ENCODE results near the gene DAPK1. TPM values are rescaled to one million over a fixed set of nuclear protein-coding genes. Genes with fewer than 3 reads are reported as not detected.
"Not testable (repeated sequence)": the region's sequence is repeated elsewhere in the genome, so short reads cannot be mapped to it uniquely, and the experiment has no call there.

The DAPK1 gene
- total RNA-seq, 2 donors from 2014 or later, result 28.9 to 37.8 TPM

GRCh38 chr9:87546704-87547103 is 49.0 kb downstream of the DAPK1 start:
- H3K9me3 Mint-ChIP-seq, result peaks cover 0 to 3% of the 10 kb centered on the region in 2 donors
- no peak overlapping the region for H3K27ac Mint-ChIP-seq
- H3K4me1 Mint-ChIP-seq (ENCODE audit: low read depth), result peaks cover 5% of the 10 kb centered on the region
- peaks cover 3 to 6% of the 10 kb centered on the region in 2 donors for H3K36me3 Mint-ChIP-seq (ENCODE audit: insufficient read depth in 2 of 2)
- no peak overlapping the region for H3K4me3 Mint-ChIP-seq
- peaks cover 16% of the 10 kb centered on the region for H3K27me3 Mint-ChIP-seq (ENCODE audit: low read depth)
- ATAC-seq (replicated peaks in 1 of 2) (no peak), DNase-seq (no peak)

- DNase-seq (no peak), ATAC-seq (replicated peaks in 1 of 2) (no peak)
- Mint-ChIP-seq H3K27me3 (ENCODE audit: low read depth) (peaks cover 16% of the 10 kb centered on the region), H3K4me3 (no peak overlapping the region), H3K36me3 (ENCODE audit: insufficient read depth in 2 of 2) (peaks cover 3 to 6% of the 10 kb centered on the region in 2 donors), H3K27ac (no peak overlapping the region), H3K4me1 (ENCODE audit: low read depth) (peaks cover 5% of the 10 kb centered on the region), H3K9me3 (peaks cover 0 to 3% of the 10 kb centered on the region in 2 donors)
These were observed 50.0 kb downstream of the DAPK1 start for GRCh38 chr9:87547671-87548081.

GRCh38 chr9:87548159-87548558 is 50.5 kb downstream of the DAPK1 start:
- peaks cover 0 to 3% of the 10 kb centered on the region in 2 donors for H3K9me3 Mint-ChIP-seq
- H3K4me3 Mint-ChIP-seq, result no peak overlapping the region

GRCh38 chr9:87549088-87549487 is 51.4 kb downstream of the DAPK1 start:
- not testable (repeated sequence) for DNase-seq; ATAC-seq (replicated peaks in 1 of 2); H3K36me3 Mint-ChIP-seq (ENCODE audit: insufficient read depth in 2 of 2); H3K4me1 Mint-ChIP-seq (ENCODE audit: low read depth); H3K4me3 Mint-ChIP-seq; H3K9me3 Mint-ChIP-seq; H3K27ac Mint-ChIP-seq
- H3K27me3 Mint-ChIP-seq (ENCODE audit: low read depth), result peaks cover 16% of the 10 kb centered on the region

More at GRCh38 chr9:87548159-87548558, 50.5 kb downstream of the DAPK1 start:
- peaks cover 5% of the 10 kb centered on the region for H3K4me1 Mint-ChIP-seq (ENCODE audit: low read depth)
- DNase-seq (no peak), ATAC-seq (replicated peaks in 1 of 2) (no peak)
- H3K36me3 Mint-ChIP-seq (ENCODE audit: insufficient read depth in 2 of 2), result peaks cover 3 to 6% of the 10 kb centered on the region in 2 donors
- no peak overlapping the region for H3K27ac Mint-ChIP-seq
- peaks cover 16% of the 10 kb centered on the region for H3K27me3 Mint-ChIP-seq (ENCODE audit: low read depth)

GRCh38 chr9:87549791-87550190 is 52.1 kb downstream of the DAPK1 start:
- ATAC-seq (replicated peaks in 1 of 2) (no peak), DNase-seq (no peak)
- Mint-ChIP-seq H3K9me3 (peaks cover 0 to 3% of the 10 kb centered on the region in 2 donors), H3K36me3 (ENCODE audit: insufficient read depth in 2 of 2) (peaks cover 3 to 6% of the 10 kb centered on the region in 2 donors), H3K4me3 (no peak overlapping the region), H3K27ac (no peak overlapping the region), H3K4me1 (ENCODE audit: low read depth) (peaks cover 5% of the 10 kb centered on the region), H3K27me3 (ENCODE audit: low read depth) (peaks cover 16% of the 10 kb centered on the region)

- peaks cover 16% of the 10 kb centered on the region for H3K27me3 Mint-ChIP-seq (ENCODE audit: low read depth)
- peaks cover 3 to 6% of the 10 kb centered on the region in 2 donors for H3K36me3 Mint-ChIP-seq (ENCODE audit: insufficient read depth in 2 of 2)
- H3K4me3 Mint-ChIP-seq, result no peak overlapping the region
- DNase-seq (no peak), ATAC-seq (replicated peaks in 1 of 2) (no peak)
- no peak overlapping the region for H3K27ac Mint-ChIP-seq
- peaks cover 5% of the 10 kb centered on the region for H3K4me1 Mint-ChIP-seq (ENCODE audit: low read depth)
- H3K9me3 Mint-ChIP-seq, result peaks cover 0 to 3% of the 10 kb centered on the region in 2 donors
These were observed 52.7 kb downstream of the DAPK1 start for GRCh38 chr9:87550253-87550954.

DNA sequence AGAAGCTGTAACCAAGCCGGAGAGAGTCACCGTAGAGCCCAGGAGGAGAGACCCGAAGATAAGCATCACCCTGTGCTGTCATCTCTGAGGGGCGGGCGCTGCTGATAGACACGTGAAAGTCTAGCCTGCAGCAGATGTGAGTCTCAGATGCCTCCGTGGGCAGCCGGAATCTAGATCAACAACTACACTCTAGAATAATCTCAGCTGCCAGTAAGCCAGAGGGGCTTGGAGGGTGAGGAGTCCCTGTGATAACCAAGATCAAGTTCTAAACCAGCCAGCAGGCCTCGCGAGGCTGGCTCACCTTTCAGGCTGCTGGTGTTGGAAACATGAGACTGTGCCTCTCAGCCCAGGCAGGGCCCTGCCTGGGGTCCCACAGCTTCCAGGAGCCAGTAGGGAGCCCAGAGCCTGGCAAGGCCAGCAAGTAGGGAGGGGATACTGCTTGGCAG is 54.1 kb downstream of the DAPK1 start:
- Mint-ChIP-seq H3K27ac (no peak overlapping the region), H3K36me3 (ENCODE audit: insufficient read depth in 2 of 2) (peaks cover 3 to 6% of the 10 kb centered on the region in 2 donors), H3K4me1 (ENCODE audit: low read depth) (no peaks in the 10 kb centered on the region), H3K4me3 (no peak overlapping the region), H3K27me3 (ENCODE audit: low read depth) (peaks cover 26% of the 10 kb centered on the region), H3K9me3 (peaks cover 0 to 3% of the 10 kb centered on the region in 2 donors)
- peak in 1 of 2 donors; percentile 21 for ATAC-seq (replicated peaks in 1 of 2)
- DNase-seq, result no peak

DNA sequence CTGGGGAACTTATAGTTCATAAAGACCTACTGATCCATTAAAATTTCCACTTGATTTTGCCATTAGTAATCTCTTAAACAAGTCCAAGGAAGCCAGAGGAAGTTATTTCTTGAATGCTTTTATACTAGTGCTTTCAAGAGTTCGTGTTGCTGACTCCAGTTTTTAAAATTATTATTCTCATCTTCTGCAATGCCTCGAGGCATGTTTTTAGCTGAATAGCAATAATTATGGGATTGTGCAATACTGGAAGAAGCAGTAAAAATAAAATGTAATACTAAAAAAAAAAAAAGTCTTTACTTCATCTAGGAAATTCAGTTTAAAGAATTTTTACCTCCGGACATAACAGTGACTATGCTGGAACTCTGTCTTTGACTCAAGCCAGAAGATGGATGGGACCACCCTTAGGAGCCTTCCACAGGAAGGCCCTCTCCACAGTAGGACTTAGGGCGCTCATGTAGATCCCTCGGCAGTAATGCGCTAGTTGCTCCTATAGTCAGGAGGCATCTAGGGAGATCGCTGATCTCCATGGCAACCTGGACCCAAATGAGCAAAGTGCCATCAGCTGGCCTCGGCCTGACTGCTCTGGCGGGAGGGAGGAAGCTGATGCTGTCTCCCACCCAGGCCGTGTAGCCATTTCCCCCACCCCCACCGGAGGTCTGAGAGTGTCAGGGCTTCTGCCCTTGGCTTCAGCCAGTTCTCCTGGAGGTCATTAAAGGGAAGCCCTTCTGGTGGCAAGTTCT is 56.7 kb downstream of the DAPK1 start:
- Mint-ChIP-seq H3K36me3 (ENCODE audit: insufficient read depth in 2 of 2) (peaks cover 0 to 2% of the 10 kb centered on the region in 2 donors), H3K4me3 (no peak overlapping the region), H3K4me1 (ENCODE audit: low read depth) (peaks cover 10% of the 10 kb centered on the region), H3K9me3 (no peaks in the 10 kb centered on the region), H3K27ac (no peak overlapping the region), H3K27me3 (ENCODE audit: low read depth) (peaks cover 15% of the 10 kb centered on the region)
- ATAC-seq (replicated peaks in 1 of 2), result no peak
- DNase-seq, result no peak

- no peak for ATAC-seq (replicated peaks in 1 of 2)
- H3K4me3 Mint-ChIP-seq, result no peak overlapping the region
- H3K9me3 Mint-ChIP-seq, result no peaks in the 10 kb centered on the region
- no peaks in the 10 kb centered on the region for H3K36me3 Mint-ChIP-seq (ENCODE audit: insufficient read depth in 2 of 2)
- peaks cover 12% of the 10 kb centered on the region for H3K27me3 Mint-ChIP-seq (ENCODE audit: low read depth)
- H3K27ac Mint-ChIP-seq, result no peak overlapping the region
- DNase-seq, result no peak
- H3K4me1 Mint-ChIP-seq (ENCODE audit: low read depth), result peaks cover 16% of the 10 kb centered on the region
These were observed 57.3 kb downstream of the DAPK1 start for GRCh38 chr9:87554976-87555375.

GRCh38 chr9:87556039-87556438 is 58.4 kb downstream of the DAPK1 start:
- no peaks in the 10 kb centered on the region for H3K9me3 Mint-ChIP-seq
- H3K27me3 Mint-ChIP-seq (ENCODE audit: low read depth), result peaks cover 10% of the 10 kb centered on the region
- no peaks in the 10 kb centered on the region for H3K36me3 Mint-ChIP-seq (ENCODE audit: insufficient read depth in 2 of 2)
- H3K27ac Mint-ChIP-seq, result no peak overlapping the region
- ATAC-seq (replicated peaks in 1 of 2) (no peak), DNase-seq (no peak)
- H3K4me1 Mint-ChIP-seq (ENCODE audit: low read depth), result peaks cover 22% of the 10 kb centered on the region
- no peak overlapping the region for H3K4me3 Mint-ChIP-seq

GRCh38 chr9:87556821-87557220 is 59.2 kb downstream of the DAPK1 start:
- peaks cover 10% of the 10 kb centered on the region for H3K27me3 Mint-ChIP-seq (ENCODE audit: low read depth)
- no peak overlapping the region for H3K4me3 Mint-ChIP-seq
- no peak for ATAC-seq (replicated peaks in 1 of 2)
- no peak overlapping the region for H3K27ac Mint-ChIP-seq
- peaks cover 22% of the 10 kb centered on the region for H3K4me1 Mint-ChIP-seq (ENCODE audit: low read depth)
- no peaks in the 10 kb centered on the region for H3K36me3 Mint-ChIP-seq (ENCODE audit: insufficient read depth in 2 of 2)
- no peak for DNase-seq
- no peaks in the 10 kb centered on the region for H3K9me3 Mint-ChIP-seq

- ATAC-seq (replicated peaks in 1 of 2), result no peak
- peaks cover 10% of the 10 kb centered on the region for H3K27me3 Mint-ChIP-seq (ENCODE audit: low read depth)
- H3K9me3 Mint-ChIP-seq, result no peaks in the 10 kb centered on the region
- no peak for DNase-seq
- H3K36me3 Mint-ChIP-seq (ENCODE audit: insufficient read depth in 2 of 2), result peaks cover 0 to 3% of the 10 kb centered on the region in 2 donors
- H3K4me3 Mint-ChIP-seq, result no peak overlapping the region
- no peak overlapping the region for H3K27ac Mint-ChIP-seq
- peaks cover 22% of the 10 kb centered on the region for H3K4me1 Mint-ChIP-seq (ENCODE audit: low read depth)
These were observed 60.3 kb downstream of the DAPK1 start for GRCh38 chr9:87557996-87558395.

DNA sequence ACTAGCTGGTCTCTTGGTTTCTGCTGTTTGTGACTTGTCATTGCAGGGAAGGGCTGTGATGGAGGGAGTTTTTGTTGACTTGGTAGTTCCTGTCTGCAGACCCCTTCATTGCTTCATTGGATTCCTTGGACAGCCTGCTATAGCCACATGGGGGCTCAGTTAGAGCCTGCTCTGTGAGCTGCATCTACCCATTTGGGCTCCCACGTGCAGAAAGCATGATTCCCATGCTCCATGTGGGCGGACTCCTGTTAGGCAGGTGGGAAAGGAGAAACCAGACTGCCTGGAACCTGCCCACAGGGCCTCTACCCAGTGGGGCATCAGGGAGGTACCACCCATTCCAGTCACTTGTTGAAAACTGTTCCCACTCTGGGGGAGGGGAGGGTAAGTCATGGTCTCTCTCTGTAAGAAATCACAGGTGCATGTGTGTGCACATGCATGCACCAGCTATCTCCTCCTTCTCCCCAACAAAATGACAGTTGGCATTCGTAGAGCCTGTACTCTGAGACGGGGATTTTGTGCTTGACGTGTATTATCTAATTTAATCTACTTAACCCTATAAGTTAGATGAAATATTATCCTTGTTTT is 61.0 kb downstream of the DAPK1 start:
- DNase-seq (no peak), ATAC-seq (replicated peaks in 1 of 2) (no peak)
- H3K9me3 Mint-ChIP-seq, result no peaks in the 10 kb centered on the region
- H3K27ac Mint-ChIP-seq, result no peak overlapping the region
- peaks cover 10% of the 10 kb centered on the region for H3K27me3 Mint-ChIP-seq (ENCODE audit: low read depth)
- no peak overlapping the region for H3K4me3 Mint-ChIP-seq
- peaks cover 0 to 3% of the 10 kb centered on the region in 2 donors for H3K36me3 Mint-ChIP-seq (ENCODE audit: insufficient read depth in 2 of 2)
- H3K4me1 Mint-ChIP-seq (ENCODE audit: low read depth), result peaks cover 22% of the 10 kb centered on the region
